ENCODE results near the gene ULK1.

DNA sequence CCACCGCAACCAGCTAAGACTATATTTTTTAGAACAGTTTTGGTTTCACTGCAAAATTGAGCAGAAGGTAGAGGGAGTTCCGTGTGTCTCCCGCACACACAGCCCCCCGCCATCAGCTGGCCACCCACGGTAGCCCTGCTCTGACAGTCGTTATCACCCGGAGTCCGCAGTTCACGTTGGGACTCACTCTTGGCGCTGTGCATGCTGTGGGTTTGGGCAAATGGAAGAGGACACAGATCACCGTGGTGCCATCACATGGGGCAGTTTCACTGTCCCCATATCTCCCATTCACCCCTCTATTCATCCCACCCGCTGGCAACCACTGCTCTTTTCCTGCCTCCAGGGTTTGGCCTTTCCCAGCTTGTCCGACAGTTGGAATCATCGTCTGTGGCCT, 31.8 kb upstream of the ULK1 start:
- TF ChIP-seq, protein P1, sequence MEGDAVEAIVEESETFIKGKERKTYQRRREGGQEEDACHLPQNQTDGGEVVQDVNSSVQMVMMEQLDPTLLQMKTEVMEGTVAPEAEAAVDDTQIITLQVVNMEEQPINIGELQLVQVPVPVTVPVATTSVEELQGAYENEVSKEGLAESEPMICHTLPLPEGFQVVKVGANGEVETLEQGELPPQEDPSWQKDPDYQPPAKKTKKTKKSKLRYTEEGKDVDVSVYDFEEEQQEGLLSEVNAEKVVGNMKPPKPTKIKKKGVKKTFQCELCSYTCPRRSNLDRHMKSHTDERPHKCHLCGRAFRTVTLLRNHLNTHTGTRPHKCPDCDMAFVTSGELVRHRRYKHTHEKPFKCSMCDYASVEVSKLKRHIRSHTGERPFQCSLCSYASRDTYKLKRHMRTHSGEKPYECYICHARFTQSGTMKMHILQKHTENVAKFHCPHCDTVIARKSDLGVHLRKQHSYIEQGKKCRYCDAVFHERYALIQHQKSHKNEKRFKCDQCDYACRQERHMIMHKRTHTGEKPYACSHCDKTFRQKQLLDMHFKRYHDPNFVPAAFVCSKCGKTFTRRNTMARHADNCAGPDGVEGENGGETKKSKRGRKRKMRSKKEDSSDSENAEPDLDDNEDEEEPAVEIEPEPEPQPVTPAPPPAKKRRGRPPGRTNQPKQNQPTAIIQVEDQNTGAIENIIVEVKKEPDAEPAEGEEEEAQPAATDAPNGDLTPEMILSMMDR (conservative IDR thresholded peaks at IDR 0.05 in 1 of 2, IDR thresholded peaks at IDR 0.05 in 1 of 2; ENCODE audit: low read depth in 1 of 2, low read length in 2 of 2): no peak
- no peak for TF ChIP-seq EZH2 (IDR thresholded peaks at IDR 0.05; ENCODE audit: low read length, missing control alignments)
